ENCODE results near the gene SLC26A8.

Gene SLC26A8

DNA sequence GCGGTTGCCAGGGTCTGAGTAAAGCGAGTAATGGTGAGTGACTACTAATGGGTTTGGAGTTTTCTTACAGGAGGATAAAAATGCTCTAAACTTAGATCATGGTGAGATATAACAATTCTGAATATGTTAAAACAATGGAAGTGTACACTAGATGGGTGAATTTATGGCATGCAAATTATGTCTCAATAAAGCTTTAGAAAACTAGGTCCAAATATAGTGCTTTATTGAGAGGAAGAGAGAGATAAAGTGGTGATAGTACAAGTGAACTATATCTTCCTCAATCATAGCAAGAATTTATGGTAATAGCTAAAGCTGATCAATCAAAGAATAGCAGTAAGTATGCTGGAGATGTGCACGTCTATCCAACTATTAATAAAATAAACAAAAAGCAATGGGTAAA is 127.4 kb downstream of the SLC26A8 start:
- no peak for DNase-seq
- Mint-ChIP-seq H3K4me1 (peaks cover 35% of the 10 kb centered on the region), H3K9me3 (peaks cover 25% of the 10 kb centered on the region), H3K36me3 (ENCODE audit: low read depth) (peaks cover 81% of the 10 kb centered on the region), H3K27me3 (ENCODE audit: low read depth, poor library complexity) (no peaks in the 10 kb centered on the region), H3K4me3 (no peak overlapping the region), H3K27ac (no peak overlapping the region)
- TF ChIP-seq, protein P1, sequence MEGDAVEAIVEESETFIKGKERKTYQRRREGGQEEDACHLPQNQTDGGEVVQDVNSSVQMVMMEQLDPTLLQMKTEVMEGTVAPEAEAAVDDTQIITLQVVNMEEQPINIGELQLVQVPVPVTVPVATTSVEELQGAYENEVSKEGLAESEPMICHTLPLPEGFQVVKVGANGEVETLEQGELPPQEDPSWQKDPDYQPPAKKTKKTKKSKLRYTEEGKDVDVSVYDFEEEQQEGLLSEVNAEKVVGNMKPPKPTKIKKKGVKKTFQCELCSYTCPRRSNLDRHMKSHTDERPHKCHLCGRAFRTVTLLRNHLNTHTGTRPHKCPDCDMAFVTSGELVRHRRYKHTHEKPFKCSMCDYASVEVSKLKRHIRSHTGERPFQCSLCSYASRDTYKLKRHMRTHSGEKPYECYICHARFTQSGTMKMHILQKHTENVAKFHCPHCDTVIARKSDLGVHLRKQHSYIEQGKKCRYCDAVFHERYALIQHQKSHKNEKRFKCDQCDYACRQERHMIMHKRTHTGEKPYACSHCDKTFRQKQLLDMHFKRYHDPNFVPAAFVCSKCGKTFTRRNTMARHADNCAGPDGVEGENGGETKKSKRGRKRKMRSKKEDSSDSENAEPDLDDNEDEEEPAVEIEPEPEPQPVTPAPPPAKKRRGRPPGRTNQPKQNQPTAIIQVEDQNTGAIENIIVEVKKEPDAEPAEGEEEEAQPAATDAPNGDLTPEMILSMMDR (IDR thresholded peaks at IDR 0.05): no peak

DNA sequence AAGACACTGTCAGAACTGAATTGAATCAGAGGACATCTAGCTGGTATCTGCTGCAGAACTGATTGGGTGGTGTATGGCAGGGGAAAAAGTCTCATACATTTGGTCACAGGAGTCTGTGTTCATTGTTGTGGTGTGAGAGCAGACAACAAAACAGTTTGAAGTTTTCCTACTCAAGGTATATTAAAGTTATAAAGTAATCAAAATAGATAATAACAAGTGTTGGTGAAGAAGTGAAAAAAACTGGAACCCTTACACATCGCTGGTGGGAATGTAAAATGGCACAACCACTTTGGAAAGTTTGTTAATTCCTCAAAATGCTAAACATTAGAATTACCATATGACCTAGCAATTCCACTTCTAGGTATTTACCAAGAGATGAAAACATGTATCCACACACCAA is 128.2 kb downstream of the SLC26A8 start:
- TF ChIP-seq, protein P1 (IDR thresholded peaks at IDR 0.05): no peak
- peaks cover 76% of the 10 kb centered on the region for H3K36me3 Mint-ChIP-seq (ENCODE audit: low read depth)
- no peak overlapping the region for H3K4me3 Mint-ChIP-seq
- H3K27me3 Mint-ChIP-seq (ENCODE audit: low read depth, poor library complexity): no peaks in the 10 kb centered on the region
- no peak for DNase-seq
- peak overlapping the region; percentile 97 for H3K27ac Mint-ChIP-seq
- H3K9me3 Mint-ChIP-seq: peaks cover 25% of the 10 kb centered on the region
- peaks cover 35% of the 10 kb centered on the region for H3K4me1 Mint-ChIP-seq

DNA sequence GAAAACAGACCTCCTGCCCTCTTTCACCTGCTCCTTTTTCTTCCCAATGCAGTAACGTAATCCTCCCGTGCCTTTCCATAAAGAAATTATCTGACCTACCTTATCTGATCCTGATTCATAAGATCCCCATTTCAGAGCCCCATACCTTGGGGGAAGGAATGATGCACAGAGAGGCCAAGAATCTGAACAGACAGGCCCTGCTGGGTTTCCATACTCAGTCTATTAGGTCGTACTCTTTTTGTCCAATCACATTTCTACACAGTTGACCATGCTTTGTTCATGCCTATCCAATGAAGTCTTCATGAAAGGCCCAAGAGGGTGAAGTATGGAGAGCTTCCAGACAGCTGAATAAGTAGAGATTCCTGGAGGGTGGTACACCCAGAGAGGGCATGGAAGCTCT is 128.9 kb downstream of the SLC26A8 start:
- TF ChIP-seq, protein P1 (IDR thresholded peaks at IDR 0.05): no peak
- Mint-ChIP-seq H3K4me1 (peaks cover 35% of the 10 kb centered on the region), H3K9me3 (peaks cover 25% of the 10 kb centered on the region), H3K27ac (peak overlapping the region; percentile 97), H3K4me3 (no peak overlapping the region), H3K36me3 (ENCODE audit: low read depth) (peaks cover 76% of the 10 kb centered on the region), H3K27me3 (ENCODE audit: low read depth, poor library complexity) (no peaks in the 10 kb centered on the region)
- DNase-seq: no peak

DNA sequence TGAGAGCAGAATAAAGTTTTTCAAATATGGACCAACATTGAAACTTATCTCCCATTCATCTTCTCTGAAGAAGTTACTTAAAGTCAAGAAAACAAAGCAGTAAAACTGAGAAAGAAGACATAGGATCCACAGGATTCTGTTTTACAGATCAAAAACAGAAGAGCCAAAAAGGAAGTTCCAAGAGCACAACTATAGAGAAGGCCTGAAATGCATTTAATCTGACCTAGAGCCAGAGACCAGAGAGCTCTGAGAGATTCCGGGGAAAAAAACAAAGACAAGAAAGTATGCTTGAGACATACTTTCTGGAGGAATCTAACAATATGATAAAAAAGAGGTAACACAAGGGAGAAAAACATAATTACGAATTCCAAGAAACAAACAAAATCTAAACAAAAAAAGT is 129.7 kb downstream of the SLC26A8 start:
- Mint-ChIP-seq H3K36me3 (ENCODE audit: low read depth) (peaks cover 72% of the 10 kb centered on the region), H3K4me1 (peaks cover 35% of the 10 kb centered on the region), H3K27ac (peak overlapping the region; percentile 84), H3K4me3 (peak overlapping the region; percentile 24), H3K27me3 (ENCODE audit: low read depth, poor library complexity) (no peaks in the 10 kb centered on the region), H3K9me3 (peaks cover 25% of the 10 kb centered on the region)
- TF ChIP-seq, protein P1 (IDR thresholded peaks at IDR 0.05): no peak
- DNase-seq: no peak

Measured in nephron progenitor cell (in vitro differentiated cells).